NCI-H2171 treated with DMSO at 0.1 percent for 48 hours (cell line): ENCODE measurements around the gene ALOXE3.
"Not testable (repeated sequence)": the region's sequence is repeated elsewhere in the genome, so short reads cannot be mapped to it uniquely, and the experiment has no call there.

Experiments used
- DNase-seq: peaks from one replicate; lab custom pipeline; 2025; lab: John Stamatoyannopoulos, UW

Gene ALOXE3

GRCh38 chr17:8069587-8069860 lies 48.8 kb downstream of the ALOXE3 start:
- no peak for DNase-seq

- no peak for DNase-seq
Observed at GRCh38 chr17:8068736-8069586, 49.4 kb downstream of the ALOXE3 start.

- no peak for DNase-seq
Observed at GRCh38 chr17:8067806-8068205, 50.5 kb downstream of the ALOXE3 start.

GRCh38 chr17:8066841-8067775 lies 51.2 kb downstream of the ALOXE3 start:
- no peak for DNase-seq

GRCh38 chr17:8064561-8065019 lies 53.7 kb downstream of the ALOXE3 start:
- DNase-seq = no peak

GRCh38 chr17:8063761-8064534 lies 54.4 kb downstream of the ALOXE3 start:
- no peak for DNase-seq

GRCh38 chr17:8062807-8063483 lies 55.4 kb downstream of the ALOXE3 start:
- no peak for DNase-seq

- no peak for DNase-seq
Observed at GRCh38 chr17:8062435-8062806, 55.9 kb downstream of the ALOXE3 start.

GRCh38 chr17:8061851-8062250 lies 56.5 kb downstream of the ALOXE3 start:
- not testable (repeated sequence) for DNase-seq

GRCh38 chr17:8060274-8060673 lies 58.0 kb downstream of the ALOXE3 start:
- DNase-seq = peak; percentile 70

GRCh38 chr17:8059131-8059530 lies 59.2 kb downstream of the ALOXE3 start:
- no peak for DNase-seq

- peak; percentile 91 for DNase-seq
Observed at GRCh38 chr17:8057691-8058114, 60.6 kb downstream of the ALOXE3 start.

- no peak for DNase-seq
Observed at GRCh38 chr17:8056976-8057625, 61.2 kb downstream of the ALOXE3 start.

GRCh38 chr17:8056232-8056975 lies 61.9 kb downstream of the ALOXE3 start:
- no peak for DNase-seq

- no peak for DNase-seq
Observed at GRCh38 chr17:8055851-8056231, 62.5 kb downstream of the ALOXE3 start.

- DNase-seq = no peak
Observed at GRCh38 chr17:8053600-8053999, 64.7 kb downstream of the ALOXE3 start.

- DNase-seq = no peak
Observed at GRCh38 chr17:8052256-8053252, 65.8 kb downstream of the ALOXE3 start.

GRCh38 chr17:8051831-8052230 lies 66.5 kb downstream of the ALOXE3 start:
- no peak for DNase-seq

GRCh38 chr17:8048736-8049135 lies 69.6 kb downstream of the ALOXE3 start:
- no peak for DNase-seq
